AG09309 (cell line): ENCODE measurements around the gene ZC3H18.

ENCODE experiments used
- DNase-seq: peaks from one replicate; pipeline ENCODE4 v3.0.0-alpha.2; 2010; ENCODE audit warnings: low read depth
- H3K4me3 ChIP-seq: 2 replicates; pipeline ENCODE4 v1.5.1; 2011; ENCODE audit warnings: mild to moderate bottlenecking, low read depth, low read length, moderate library complexity; ENCODE audit not compliant: control insufficient read depth
- CTCF ChIP-seq: IDR thresholded peaks from 2 replicates; pipeline ENCODE4 v1.5.1; 2011; ENCODE audit warnings: mild to moderate bottlenecking, low read depth, low read length, inconsistent platforms; ENCODE audit not compliant: insufficient read depth, control insufficient read depth; ENCODE audit errors: missing control alignments

ZC3H18 gene

GRCh38 chr16:88580371-88580770 lies 10.2 kb downstream of the ZC3H18 start:
- DNase-seq = no peak
- no peak for TF ChIP-seq CTCF
- H3K4me3 ChIP-seq = no peak overlapping the region

GRCh38 chr16:88581033-88581432 lies 10.8 kb downstream of the ZC3H18 start:
- DNase-seq = no peak
- no peak for TF ChIP-seq CTCF
- no peak overlapping the region for H3K4me3 ChIP-seq

- no peak overlapping the region for H3K4me3 ChIP-seq
- TF ChIP-seq CTCF = no peak
- DNase-seq = no peak
These were observed 12.8 kb downstream of the ZC3H18 start for GRCh38 chr16:88582912-88583575.

- TF ChIP-seq CTCF = no peak
- DNase-seq = no peak
These were observed 14.5 kb downstream of the ZC3H18 start for GRCh38 chr16:88584676-88585075.

GRCh38 chr16:88585269-88585668 lies 15.1 kb downstream of the ZC3H18 start:
- no peak for DNase-seq
- no peak for TF ChIP-seq CTCF
- H3K4me3 ChIP-seq = no peak overlapping the region

More at GRCh38 chr16:88584676-88585075, 14.5 kb downstream of the ZC3H18 start:
- H3K4me3 ChIP-seq = no peak overlapping the region

- no peak for DNase-seq
- TF ChIP-seq CTCF = no peak
- H3K4me3 ChIP-seq = no peak overlapping the region
These were observed 15.9 kb downstream of the ZC3H18 start for GRCh38 chr16:88585927-88586581.

GRCh38 chr16:88588148-88588547 lies 17.9 kb downstream of the ZC3H18 start:
- no peak for DNase-seq
- H3K4me3 ChIP-seq = no peak overlapping the region
- no peak for TF ChIP-seq CTCF
